IPS-NIHi7 (cell line): ENCODE results near the gene CD248.
"Not testable (repeated sequence)": the region's sequence is repeated elsewhere in the genome, so short reads cannot be mapped to it uniquely, and the experiment has no call there.

ENCODE experiments used
- DNase-seq: peaks from one replicate; pipeline ENCODE4 v3.0.0; 2012; ENCODE audit warnings: mixed read lengths; ENCODE audit errors: extremely low spot score

CD248 gene

GRCh38 chr11:66328302-66329144 is 11.7 kb upstream of the CD248 start:
- DNase-seq = peak; percentile 87

DNA sequence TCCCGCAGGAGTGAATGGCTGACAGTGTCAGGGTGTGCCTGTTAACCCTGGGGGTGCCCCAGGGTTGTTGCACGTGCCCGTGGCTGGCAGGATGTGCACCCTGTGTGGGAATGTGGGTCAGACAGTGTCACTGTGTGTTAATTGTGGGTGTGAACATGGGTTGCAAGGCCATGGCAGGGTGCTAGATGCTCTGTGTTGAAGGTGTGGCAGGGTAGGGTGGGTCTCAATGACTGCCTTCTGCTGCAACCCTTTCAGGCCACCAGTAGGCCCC is 11.1 kb upstream of the CD248 start:
- DNase-seq = no peak

- DNase-seq = no peak
These were observed 10.6 kb upstream of the CD248 start for GRCh38 chr11:66327171-66328030.

- no peak for DNase-seq
These were observed 9.6 kb upstream of the CD248 start for GRCh38 chr11:66326261-66327111.

DNA sequence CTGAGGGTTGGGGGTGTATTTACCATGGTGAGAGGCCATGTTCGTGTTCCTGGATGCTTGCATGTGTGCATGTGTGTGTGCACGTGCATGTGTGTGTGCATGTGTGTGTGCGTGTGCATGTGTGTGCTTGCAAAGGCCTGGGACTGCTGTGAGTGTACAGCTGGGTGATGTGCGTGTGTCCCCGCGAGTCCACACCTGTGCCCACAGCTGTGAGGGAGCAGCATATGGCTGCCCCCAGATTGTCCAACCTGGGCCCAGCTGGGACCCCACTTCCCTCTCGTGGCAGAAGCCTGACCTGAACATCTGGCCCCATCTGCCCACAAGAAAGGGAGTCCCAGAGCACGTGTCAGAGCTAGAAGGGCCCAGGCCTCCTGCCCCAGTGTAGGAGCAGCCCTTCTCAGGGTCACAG is 8.4 kb upstream of the CD248 start:
- DNase-seq = no peak

DNA sequence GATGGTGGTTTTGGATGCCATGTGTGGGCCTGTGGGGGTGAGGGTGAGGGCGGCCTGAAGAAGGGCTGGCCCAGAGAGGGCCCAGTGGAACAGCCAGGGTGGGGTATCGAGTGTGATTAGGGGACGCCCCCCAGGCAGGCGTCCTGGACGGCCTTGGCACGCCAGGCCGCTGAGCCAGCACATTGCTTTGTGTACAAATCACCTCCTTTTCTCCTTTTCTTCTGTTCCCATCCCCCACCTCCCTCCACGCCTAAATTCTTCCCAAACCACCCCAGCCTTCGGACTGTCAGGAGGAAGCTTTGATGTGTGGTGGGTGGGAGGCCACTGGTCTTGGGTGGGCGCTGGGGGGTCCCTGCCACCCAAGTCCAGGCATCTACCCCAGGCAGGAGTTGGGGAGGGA is 7.8 kb upstream of the CD248 start:
- DNase-seq = no peak

DNA sequence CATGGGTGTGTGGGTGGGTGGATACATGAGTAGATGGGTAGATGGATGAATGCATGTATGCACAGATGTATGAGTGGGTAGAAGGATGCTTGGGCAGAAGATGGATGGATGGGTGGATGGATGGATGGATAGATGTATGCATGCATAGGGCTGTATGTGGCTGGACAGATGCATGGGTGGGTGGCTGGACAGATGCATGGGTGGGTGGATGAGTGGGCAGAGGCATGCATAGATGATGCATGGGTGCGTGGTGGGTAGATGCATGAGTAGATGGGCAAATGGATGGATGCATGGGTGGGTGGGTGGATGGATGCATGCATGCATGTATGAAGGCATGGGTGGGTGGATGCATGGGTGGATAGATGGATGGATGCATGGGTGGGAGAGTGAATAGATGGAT is 6.8 kb upstream of the CD248 start:
- DNase-seq = no peak

DNA sequence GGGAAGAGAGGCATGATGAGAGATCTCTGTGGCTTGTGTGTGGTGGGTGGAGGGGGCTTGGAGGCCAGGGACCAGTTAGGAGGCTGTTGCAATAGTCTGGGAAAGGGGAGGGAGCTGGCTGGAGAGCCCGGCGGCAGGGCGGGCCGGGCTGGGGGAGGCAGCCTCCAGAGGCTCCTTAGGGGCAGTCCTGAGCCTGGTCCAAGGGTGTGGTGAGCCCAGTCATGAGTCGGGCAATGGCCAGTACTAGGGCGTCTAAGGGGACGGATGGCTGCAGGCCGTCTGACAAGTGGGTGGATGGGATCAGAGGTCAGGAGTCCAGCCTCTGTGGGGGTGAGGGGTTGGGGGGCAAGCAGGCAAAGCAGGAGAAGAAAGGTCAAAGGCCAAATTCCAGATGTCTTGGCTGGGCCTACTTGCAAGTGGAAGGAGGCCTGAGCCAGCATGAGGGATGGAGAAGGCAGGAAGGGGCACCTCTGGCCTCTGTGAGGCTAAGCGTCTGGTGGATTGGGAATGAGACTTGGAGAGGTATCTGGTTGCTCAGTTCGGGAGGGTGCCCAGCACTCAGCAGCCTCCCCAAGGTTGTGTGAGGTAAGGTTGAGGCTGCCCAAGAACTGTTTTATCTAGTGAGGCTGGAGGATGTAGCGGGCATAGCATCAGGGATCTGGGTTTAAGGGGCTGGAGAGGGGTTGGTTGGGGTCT is 6.0 kb upstream of the CD248 start:
- no peak for DNase-seq

DNA sequence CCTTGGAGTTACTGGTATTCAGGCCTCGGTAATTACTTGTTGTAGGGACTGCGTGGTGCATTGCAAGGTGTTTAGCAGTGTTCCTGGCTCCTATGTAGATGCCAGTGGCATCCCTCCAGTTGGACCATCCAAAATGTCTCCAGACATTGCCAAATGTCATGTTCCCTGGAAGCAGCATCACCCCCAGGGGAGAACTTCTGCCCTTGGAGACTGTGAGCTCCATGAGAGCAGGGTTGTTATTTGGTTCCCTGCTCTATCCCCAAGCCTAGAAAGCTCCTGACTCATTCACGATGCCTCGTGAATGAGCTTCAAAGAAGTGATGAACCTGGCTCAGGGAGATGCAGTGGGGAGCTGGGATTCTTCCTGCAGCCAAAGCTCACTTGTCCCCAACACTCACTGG is 4.8 kb upstream of the CD248 start:
- no peak for DNase-seq

DNA sequence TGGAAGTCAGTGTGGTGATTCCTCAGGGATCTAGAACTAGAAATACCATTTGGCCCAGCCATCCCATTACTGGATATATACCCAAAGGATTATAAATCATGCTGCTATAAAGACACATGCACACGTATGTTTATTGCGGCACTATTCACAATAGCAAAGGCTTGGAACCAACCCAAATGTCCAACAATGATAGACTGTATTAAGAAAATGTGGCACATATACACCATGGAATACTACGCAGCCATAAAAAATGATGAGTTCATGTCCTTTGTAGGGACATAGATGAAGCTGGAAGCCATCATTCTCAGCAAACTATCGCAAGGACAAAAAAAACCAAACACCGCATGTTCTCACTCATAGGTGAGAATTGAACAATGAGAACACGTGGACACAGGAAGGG is 3.9 kb upstream of the CD248 start:
- DNase-seq = not testable (repeated sequence)

- not testable (repeated sequence) for DNase-seq
These were observed 3.4 kb upstream of the CD248 start for GRCh38 chr11:66320289-66320688.

- no peak for DNase-seq
These were observed 1.7 kb upstream of the CD248 start for GRCh38 chr11:66318600-66318970.

GRCh38 chr11:66317723-66318599 is 1.1 kb upstream of the CD248 start:
- DNase-seq = peak; percentile 35

- no peak for DNase-seq
These were observed 478 bp upstream of the CD248 start for GRCh38 chr11:66317322-66317722.

GRCh38 chr11:66315921-66316811 is 678 bp downstream of the CD248 start:
- DNase-seq = no peak

DNA sequence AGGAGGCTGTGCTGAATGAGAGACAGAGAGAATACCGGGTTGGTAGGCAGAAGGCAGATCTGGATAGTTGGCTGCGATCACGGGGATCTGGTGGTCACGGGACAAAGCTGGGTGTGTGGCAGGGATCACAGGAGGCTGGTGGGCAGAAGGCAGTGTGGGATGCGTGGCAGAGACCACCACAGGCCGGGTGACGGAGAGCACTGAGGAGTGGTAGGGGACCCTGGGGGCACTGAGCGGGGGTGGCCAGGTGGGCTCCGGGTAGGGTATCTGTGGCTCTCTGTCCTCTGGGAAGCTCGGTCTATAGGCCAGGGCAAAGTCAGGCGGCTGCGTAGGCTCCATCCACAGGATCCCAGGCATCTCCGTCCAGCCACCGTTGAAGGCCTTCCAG is 1.4 kb downstream of the CD248 start:
- DNase-seq = no peak

- DNase-seq = no peak
These were observed 2.0 kb downstream of the CD248 start for GRCh38 chr11:66314561-66315497.

- no peak for DNase-seq
These were observed 2.7 kb downstream of the CD248 start for GRCh38 chr11:66314186-66314501.
